Peyer's patch (tissue), 4 donors: Measurements from ENCODE around the gene ADM5.

Source experiments
- POLR2A ChIP-seq, 2 donors: fragments of 450-650 bp; IDR thresholded peaks; one replicate each; pipeline ENCODE4 v1.5.1; 2017; ENCODE audit warnings: antibody characterized with exemption in 2 of 2, mild to moderate bottlenecking in 2 of 2, moderate library complexity in 2 of 2
- TF ChIP-seq, protein P1 (sequence below), 6 experiments: fragments of 450-650 bp in 4 of 6; fragments of 200-600 bp in 2 of 6; sonication (generic) in 1 of 6; IDR thresholded peaks; one replicate each; pipeline ENCODE4 v1.5.1; 2017 to 2019; ENCODE audit warnings: antibody characterized with exemption in 6 of 6, mild to moderate bottlenecking in 3 of 6, moderate library complexity in 1 of 6

DNA sequence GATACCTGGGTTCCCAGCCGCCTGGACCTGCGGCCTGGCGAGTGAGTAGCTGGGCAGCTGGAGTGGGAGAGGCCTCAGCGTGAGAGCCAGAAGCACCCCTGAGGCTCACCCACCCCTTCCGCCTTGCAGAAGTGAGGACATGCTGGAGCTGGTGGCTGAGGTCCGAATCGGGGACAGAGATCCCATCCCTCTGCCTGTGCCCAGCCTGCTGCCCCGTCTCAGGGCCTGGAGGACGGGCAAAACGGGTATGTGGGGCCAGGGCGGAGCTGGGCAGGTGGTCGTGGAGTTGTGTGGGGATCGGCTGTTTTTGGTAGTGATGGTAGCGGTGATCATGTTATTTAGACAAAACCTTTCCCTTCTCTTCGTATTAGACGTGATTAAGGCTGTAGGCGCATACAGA is 42.8 kb upstream of the ADM5 start:
- no peak for TF ChIP-seq POLR2A (IDR thresholded peaks at IDR 0.05)
- TF ChIP-seq, protein P1, sequence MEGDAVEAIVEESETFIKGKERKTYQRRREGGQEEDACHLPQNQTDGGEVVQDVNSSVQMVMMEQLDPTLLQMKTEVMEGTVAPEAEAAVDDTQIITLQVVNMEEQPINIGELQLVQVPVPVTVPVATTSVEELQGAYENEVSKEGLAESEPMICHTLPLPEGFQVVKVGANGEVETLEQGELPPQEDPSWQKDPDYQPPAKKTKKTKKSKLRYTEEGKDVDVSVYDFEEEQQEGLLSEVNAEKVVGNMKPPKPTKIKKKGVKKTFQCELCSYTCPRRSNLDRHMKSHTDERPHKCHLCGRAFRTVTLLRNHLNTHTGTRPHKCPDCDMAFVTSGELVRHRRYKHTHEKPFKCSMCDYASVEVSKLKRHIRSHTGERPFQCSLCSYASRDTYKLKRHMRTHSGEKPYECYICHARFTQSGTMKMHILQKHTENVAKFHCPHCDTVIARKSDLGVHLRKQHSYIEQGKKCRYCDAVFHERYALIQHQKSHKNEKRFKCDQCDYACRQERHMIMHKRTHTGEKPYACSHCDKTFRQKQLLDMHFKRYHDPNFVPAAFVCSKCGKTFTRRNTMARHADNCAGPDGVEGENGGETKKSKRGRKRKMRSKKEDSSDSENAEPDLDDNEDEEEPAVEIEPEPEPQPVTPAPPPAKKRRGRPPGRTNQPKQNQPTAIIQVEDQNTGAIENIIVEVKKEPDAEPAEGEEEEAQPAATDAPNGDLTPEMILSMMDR (IDR thresholded peaks at IDR 0.05) = no peak
